SK-N-SH (cell line): ENCODE measurements around the gene SLIT2. TPM values are rescaled to one million over a fixed set of nuclear protein-coding genes. Genes with fewer than 3 reads are reported as not detected.

Experiments
- CTCF ChIA-PET: fragments of 300-600, 350-600 bp; formaldehyde crosslinking; extraction: SDS; loops from one replicate; lab custom pipeline; 2021; lab: Yijun Ruan, JAX
- POLR2A ChIA-PET: fragments of 350-600 bp; sonication (Branson Sonifier 250); formaldehyde crosslinking; extraction: SDS; loops from one replicate; lab custom pipeline; 2020; ENCODE audit warnings: antibody characterized with exemption, inconsistent platforms; lab: Yijun Ruan, JAX
- DNase-seq: peaks from one replicate; pipeline ENCODE4 v3.0.0; 2012
- H2AFZ ChIP-seq: fragments of 200-600 bp; sonication (generic); 2 replicates; pipeline ENCODE4 v1.8.1; 2016; ENCODE audit warnings: antibody characterized with exemption, mild to moderate bottlenecking, low read depth
- H3F3A ChIP-seq: fragments of 200-600 bp; sonication (generic); replicated peaks from 2 replicates; pipeline ENCODE3; 2016; ENCODE audit warnings: antibody characterized with exemption, mild to moderate bottlenecking; ENCODE audit not compliant: insufficient read depth
- H3K27ac ChIP-seq, 2 experiments: fragments of 200-500 bp in 1 of 2; fragments of 200-600 bp in 1 of 2; sonication (Bioruptor generic) in 1 of 2; sonication (generic), shearing (Covaris generic) in 1 of 2; 2 replicates each; pipeline versions ENCODE4 v1.5.1 to v1.6.1; 2014 to 2016; ENCODE audit warnings: low read depth in 2 of 2, inconsistent platforms in 1 of 2, low read length in 1 of 2, mild to moderate bottlenecking in 1 of 2, mixed read lengths in 1 of 2
- H3K27me3 ChIP-seq: fragments of 200-600 bp; sonication (generic), shearing (Covaris generic); 2 replicates; pipeline ENCODE4 v1.6.1; 2016; ENCODE audit warnings: mixed run types; ENCODE audit not compliant: insufficient read depth
- H3K36me3 ChIP-seq, 2 experiments: fragments of 200-500 bp in 1 of 2; fragments of 200-600 bp in 1 of 2; sonication (Bioruptor generic) in 1 of 2; sonication (generic) in 1 of 2; replicated peaks in 1 of 2; 2 replicates each; pipeline versions ENCODE3 to v1.5.1; 2014 to 2016; ENCODE audit warnings: low read length in 1 of 2, mild to moderate bottlenecking in 1 of 2; ENCODE audit not compliant: insufficient read depth in 2 of 2, control insufficient read depth in 1 of 2
- H3K4me1 ChIP-seq, 2 experiments: fragments of 200-500 bp in 1 of 2; fragments of 200-600 bp in 1 of 2; sonication (Bioruptor generic) in 1 of 2; sonication (generic), shearing (Covaris generic) in 1 of 2; 2 replicates each; pipeline versions ENCODE4 v1.5.1 to v1.6.1; 2014 to 2016; ENCODE audit warnings: low read depth in 1 of 2, low read length in 1 of 2, mixed run types in 1 of 2; ENCODE audit not compliant: insufficient read depth in 2 of 2, control insufficient read depth in 1 of 2
- H3K4me2 ChIP-seq: fragments of 200-600 bp; sonication (generic), shearing (Covaris generic); 2 replicates; pipeline ENCODE4 v1.6.1; 2017; ENCODE audit warnings: mixed run types
- H3K4me3 ChIP-seq, 2 experiments: fragments of 200-500 bp in 1 of 2; fragments of 200-600 bp in 1 of 2; sonication (Bioruptor generic) in 1 of 2; sonication (generic), shearing (Covaris generic) in 1 of 2; 2 replicates each; pipeline versions ENCODE4 v1.5.1 to v1.8.1; 2014 to 2016; ENCODE audit warnings: low read depth in 2 of 2, inconsistent platforms in 1 of 2, low read length in 1 of 2, mild to moderate bottlenecking in 1 of 2, mixed read lengths in 1 of 2, moderate library complexity in 1 of 2
- H3K79me2 ChIP-seq: fragments of 200-600 bp; sonication (generic); 2 replicates; pipeline ENCODE4 v1.8.1; 2017; ENCODE audit warnings: mild to moderate bottlenecking; ENCODE audit not compliant: insufficient read depth
- H3K9ac ChIP-seq: fragments of 200-600 bp; sonication (generic); 2 replicates; pipeline ENCODE4 v1.6.1; 2017; ENCODE audit warnings: mixed run types
- H3K9me2 ChIP-seq: fragments of 200-600 bp; sonication (generic); 2 replicates; pipeline ENCODE4 v1.6.1; 2017; ENCODE audit warnings: mixed run types
- H3K9me3 ChIP-seq: fragments of 200-600 bp; sonication (generic); 2 replicates; pipeline ENCODE4 v1.6.1; 2017; ENCODE audit warnings: mixed run types, mild to moderate bottlenecking, moderate library complexity
- H4K20me1 ChIP-seq: fragments of 200-600 bp; sonication (generic); 2 replicates; pipeline ENCODE4 v1.6.1; 2017; ENCODE audit warnings: mild to moderate bottlenecking, mixed run types; ENCODE audit not compliant: insufficient read depth
- ELF1 ChIP-seq: IDR thresholded peaks from 2 replicates; pipeline ENCODE4 v1.4.0; 2012
- FOSL2 ChIP-seq: IDR thresholded peaks from 2 replicates; pipeline ENCODE4 v1.4.0; 2012; ENCODE audit warnings: low read depth, mild to moderate bottlenecking, moderate library complexity, borderline replicate concordance
- FOXJ3 ChIP-seq: sonication (generic); formaldehyde crosslinking; IDR thresholded peaks from 2 replicates; pipeline ENCODE4 v1.5.1; 2020; ENCODE audit warnings: mild to moderate bottlenecking, missing genetic modification reagents
- GABPA ChIP-seq: IDR thresholded peaks from 2 replicates; pipeline ENCODE4 v1.4.0; 2012; ENCODE audit warnings: low read depth, mild to moderate bottlenecking
- GATA2 ChIP-seq: sonication (generic); formaldehyde crosslinking; IDR thresholded peaks from 2 replicates; pipeline ENCODE4 v1.5.0; 2020; ENCODE audit warnings: mild to moderate bottlenecking, missing genetic modification reagents
- MAX ChIP-seq: IDR thresholded peaks from 2 replicates; pipeline ENCODE4 v1.4.0; 2012; ENCODE audit warnings: low read depth
- MXI1 ChIP-seq: IDR thresholded peaks from 2 replicates; pipeline ENCODE4 v1.6.1; 2012; ENCODE audit warnings: mild to moderate bottlenecking, low read depth, low read length, improper control_type of control experiment
- NFIC ChIP-seq: IDR thresholded peaks from 2 replicates; pipeline ENCODE4 v1.4.0; 2012; ENCODE audit warnings: borderline replicate concordance
- POLR2AphosphoS5 ChIP-seq: IDR thresholded peaks from 2 replicates; pipeline ENCODE4 v1.6.1; 2012; ENCODE audit warnings: low read depth, low read length
- RAD21 ChIP-seq: IDR thresholded peaks from 2 replicates; pipeline ENCODE4 v1.6.1; 2012; ENCODE audit warnings: mild to moderate bottlenecking, low read length
- RCOR1 ChIP-seq: fragments of 150-350 bp; IDR thresholded peaks from 2 replicates; pipeline ENCODE4 v1.6.1; 2017; ENCODE audit warnings: antibody characterized with exemption, low read length
- REST ChIP-seq: IDR thresholded peaks from 2 replicates; pipeline ENCODE4 v1.6.1; 2012; ENCODE audit warnings: mild to moderate bottlenecking, low read depth, low read length, moderate library complexity
- RXRA ChIP-seq: IDR thresholded peaks from 2 replicates; pipeline ENCODE4 v1.4.0; 2012; ENCODE audit warnings: low read depth, mild to moderate bottlenecking, borderline replicate concordance
- SMC3 ChIP-seq: IDR thresholded peaks from 2 replicates; pipeline ENCODE4 v1.6.1; 2012; ENCODE audit warnings: low read depth, low read length, improper control_type of control experiment
- TAF1 ChIP-seq: IDR thresholded peaks from 2 replicates; pipeline ENCODE4 v1.6.1; 2012; ENCODE audit warnings: low read depth, mild to moderate bottlenecking, low read length, moderate library complexity, borderline replicate concordance
- YY1 ChIP-seq: IDR thresholded peaks from 2 replicates; pipeline ENCODE4 v1.4.0; 2012; ENCODE audit warnings: low read depth, mild to moderate bottlenecking
- ZBTB33 ChIP-seq: IDR thresholded peaks from 2 replicates; pipeline ENCODE4 v1.4.0; 2012; ENCODE audit warnings: low read depth, borderline replicate concordance
- polyA plus RNA-seq, 3 experiments: library from polyadenylated mRNA; depleted of rRNA; stranded (reverse); fragments of >200 nt; gene quantifications; 2 replicates each; pipeline ENCODE4 v1.2.3, GENCODE V29; 2012
- TF ChIP-seq, protein P1 (sequence below): IDR thresholded peaks from 2 replicates; pipeline ENCODE4 v1.4.0; 2012; ENCODE audit warnings: low read depth, borderline replicate concordance
- TF ChIP-seq, protein P2 (sequence below): fragments of 150-350 bp; IDR thresholded peaks from 2 replicates; pipeline ENCODE4 v1.6.1; 2016; ENCODE audit warnings: mild to moderate bottlenecking, low read depth, low read length

The SLIT2 gene
- polyA plus RNA-seq, 1 of the 3 experiments (the other 2 are of a cell fraction), result 68.7 TPM

DNA sequence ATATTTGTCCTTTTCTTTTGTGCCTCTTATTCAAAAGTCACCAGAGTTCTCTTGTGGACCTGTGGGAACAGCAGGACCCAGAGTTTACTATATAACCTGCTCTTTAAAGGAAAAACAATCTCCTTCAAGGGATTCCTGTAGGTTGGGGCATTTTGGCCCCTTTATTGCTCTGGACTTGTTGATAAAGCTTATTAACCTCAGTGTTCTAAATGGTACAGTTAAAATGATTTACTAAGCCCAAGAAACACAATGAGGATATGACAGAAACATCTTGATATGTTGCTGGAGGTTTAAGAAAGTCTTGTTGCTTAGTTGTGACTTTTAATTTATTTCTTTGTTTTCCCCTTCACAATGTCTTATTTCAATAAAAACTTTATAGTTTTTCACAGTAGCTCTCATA, 46.8 kb downstream of the SLIT2 start:
- TF ChIP-seq TAF1 (no peak), GABPA (no peak), RXRA (no peak), ELF1 (no peak), ZBTB33 (no peak), RAD21 (no peak), POLR2AphosphoS5 (no peak), YY1 (no peak), FOXJ3 (CRISPR knock-in tag) (no peak), GATA2 (CRISPR knock-in tag) (no peak), MAX (no peak), RCOR1 (no peak), FOSL2 (no peak)
- no peak overlapping the region for H3K4me2 ChIP-seq
- H3K4me3 ChIP-seq, result no peak overlapping the region
- DNase-seq, result no peak
- H3K79me2 ChIP-seq, result peaks cover 90% of the 10 kb centered on the region
- peaks cover 16% of the 10 kb centered on the region; the same call in 1 of the 2 replicates for H4K20me1 ChIP-seq
- POLR2A ChIA-PET, result no interaction called here
- H3F3A ChIP-seq, result peaks cover 3% of the 10 kb centered on the region
- H3K27me3 ChIP-seq, result no peaks in the 10 kb centered on the region
- no peak overlapping the region for H3K9ac ChIP-seq
- no peak overlapping the region for H2AFZ ChIP-seq
- H3K9me2 ChIP-seq, result no peaks in the 10 kb centered on the region
- no peaks in the 10 kb centered on the region for H3K9me3 ChIP-seq
- no peaks in the 10 kb centered on the region; a peak in 2 of 4 replicates for H3K4me1 ChIP-seq
- H3K27ac ChIP-seq, result peak overlapping the region in 1 of 2 experiments; percentile 21; a peak in 1 of 4 replicates
- H3K36me3 ChIP-seq, result peaks cover 0 to 26% of the 10 kb centered on the region in 2 experiments
- CTCF ChIA-PET, result interaction anchor here (0.9 to 2.0 kb wide), 10 partner anchors 9 to 387 kb away, joined by 3 to 7 read pairs (median 4); no protein-coding TSS in a partner anchor

DNA sequence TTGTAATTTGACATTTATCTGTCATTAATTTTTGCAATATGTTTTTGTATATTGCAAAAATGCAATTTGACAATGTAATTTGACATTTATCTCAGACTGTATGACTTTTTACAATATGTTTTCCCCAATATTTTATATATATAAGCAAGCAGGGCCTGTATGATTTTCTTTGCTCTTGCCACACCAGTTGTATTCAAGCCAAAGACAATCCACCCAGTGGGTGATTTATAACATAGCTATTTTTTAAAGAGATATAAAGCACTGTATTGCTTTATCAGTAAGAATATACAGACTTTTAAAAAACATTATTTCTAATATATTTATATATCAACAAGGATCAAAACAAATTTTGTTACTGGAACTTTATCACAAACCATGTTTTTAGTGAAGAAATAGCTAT, 47.3 kb downstream of the SLIT2 start:
- Histone ChIP-seq H3K9me2 (no peaks in the 10 kb centered on the region), H3K4me3 (no peak overlapping the region), H3F3A (peaks cover 3% of the 10 kb centered on the region), H2AFZ (no peak overlapping the region; the same call in 1 of the 2 replicates), H4K20me1 (peaks cover 19% of the 10 kb centered on the region; the same call in 1 of the 2 replicates), H3K4me1 (no peaks in the 10 kb centered on the region; a peak in 2 of 4 replicates), H3K4me2 (no peak overlapping the region), H3K79me2 (peaks cover 88% of the 10 kb centered on the region), H3K27ac (no peak overlapping the region; a peak in 1 of 4 replicates), H3K36me3 (peaks cover 0 to 30% of the 10 kb centered on the region in 2 experiments), H3K9me3 (no peaks in the 10 kb centered on the region), H3K9ac (no peak overlapping the region), H3K27me3 (no peaks in the 10 kb centered on the region)
- POLR2A ChIA-PET, result no interaction called here
- DNase-seq, result no peak
- CTCF ChIA-PET, result interaction anchor here (0.8 to 2.0 kb wide), 11 partner anchors 10 to 386 kb away, joined by 3 to 7 read pairs (median 4); no protein-coding TSS in a partner anchor
- TF ChIP-seq POLR2AphosphoS5 (no peak), MXI1 (no peak), RXRA (no peak), MAX (no peak), RAD21 (no peak), RCOR1 (no peak), REST (no peak), FOXJ3 (CRISPR knock-in tag) (no peak), ELF1 (no peak), TAF1 (no peak), NFIC (no peak), YY1 (no peak), SMC3 (no peak)
- TF ChIP-seq, protein P1, sequence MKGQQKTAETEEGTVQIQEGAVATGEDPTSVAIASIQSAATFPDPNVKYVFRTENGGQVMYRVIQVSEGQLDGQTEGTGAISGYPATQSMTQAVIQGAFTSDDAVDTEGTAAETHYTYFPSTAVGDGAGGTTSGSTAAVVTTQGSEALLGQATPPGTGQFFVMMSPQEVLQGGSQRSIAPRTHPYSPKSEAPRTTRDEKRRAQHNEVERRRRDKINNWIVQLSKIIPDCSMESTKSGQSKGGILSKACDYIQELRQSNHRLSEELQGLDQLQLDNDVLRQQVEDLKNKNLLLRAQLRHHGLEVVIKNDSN, result no peak
- TF ChIP-seq, protein P2, sequence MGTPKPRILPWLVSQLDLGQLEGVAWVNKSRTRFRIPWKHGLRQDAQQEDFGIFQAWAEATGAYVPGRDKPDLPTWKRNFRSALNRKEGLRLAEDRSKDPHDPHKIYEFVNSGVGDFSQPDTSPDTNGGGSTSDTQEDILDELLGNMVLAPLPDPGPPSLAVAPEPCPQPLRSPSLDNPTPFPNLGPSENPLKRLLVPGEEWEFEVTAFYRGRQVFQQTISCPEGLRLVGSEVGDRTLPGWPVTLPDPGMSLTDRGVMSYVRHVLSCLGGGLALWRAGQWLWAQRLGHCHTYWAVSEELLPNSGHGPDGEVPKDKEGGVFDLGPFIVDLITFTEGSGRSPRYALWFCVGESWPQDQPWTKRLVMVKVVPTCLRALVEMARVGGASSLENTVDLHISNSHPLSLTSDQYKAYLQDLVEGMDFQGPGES, result no peak
